GM12801 (cell line): ENCODE measurements around the gene PAIP1.

Source experiments
- TF ChIP-seq, protein P1 (sequence below): IDR thresholded peaks from one replicate; pipeline ENCODE4 v1.5.1; 2011; ENCODE audit warnings: control low read depth; ENCODE audit not compliant: insufficient read length; ENCODE audit errors: extremely low read depth

PAIP1 gene

DNA sequence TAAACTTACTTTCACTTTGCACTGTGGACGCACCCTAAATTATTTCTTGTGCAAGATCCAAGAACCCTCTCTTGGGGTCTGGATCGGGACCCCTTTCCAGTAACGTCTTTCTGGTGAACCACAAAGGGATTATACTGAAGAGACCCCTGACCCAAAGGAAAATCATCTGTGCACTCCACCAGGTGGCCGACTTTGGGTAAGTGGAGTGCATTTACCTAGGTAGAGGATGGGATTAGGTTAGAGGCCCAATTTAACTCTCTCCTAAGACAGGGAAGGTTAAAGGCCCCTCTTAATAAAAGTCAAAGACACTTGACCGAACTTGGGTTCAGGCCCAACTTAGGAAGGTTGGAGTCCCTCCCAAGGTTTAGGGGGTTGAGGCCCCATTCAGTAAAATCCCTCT lies 8.2 kb upstream of the PAIP1 start:
- TF ChIP-seq, protein P1, sequence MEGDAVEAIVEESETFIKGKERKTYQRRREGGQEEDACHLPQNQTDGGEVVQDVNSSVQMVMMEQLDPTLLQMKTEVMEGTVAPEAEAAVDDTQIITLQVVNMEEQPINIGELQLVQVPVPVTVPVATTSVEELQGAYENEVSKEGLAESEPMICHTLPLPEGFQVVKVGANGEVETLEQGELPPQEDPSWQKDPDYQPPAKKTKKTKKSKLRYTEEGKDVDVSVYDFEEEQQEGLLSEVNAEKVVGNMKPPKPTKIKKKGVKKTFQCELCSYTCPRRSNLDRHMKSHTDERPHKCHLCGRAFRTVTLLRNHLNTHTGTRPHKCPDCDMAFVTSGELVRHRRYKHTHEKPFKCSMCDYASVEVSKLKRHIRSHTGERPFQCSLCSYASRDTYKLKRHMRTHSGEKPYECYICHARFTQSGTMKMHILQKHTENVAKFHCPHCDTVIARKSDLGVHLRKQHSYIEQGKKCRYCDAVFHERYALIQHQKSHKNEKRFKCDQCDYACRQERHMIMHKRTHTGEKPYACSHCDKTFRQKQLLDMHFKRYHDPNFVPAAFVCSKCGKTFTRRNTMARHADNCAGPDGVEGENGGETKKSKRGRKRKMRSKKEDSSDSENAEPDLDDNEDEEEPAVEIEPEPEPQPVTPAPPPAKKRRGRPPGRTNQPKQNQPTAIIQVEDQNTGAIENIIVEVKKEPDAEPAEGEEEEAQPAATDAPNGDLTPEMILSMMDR = no peak

DNA sequence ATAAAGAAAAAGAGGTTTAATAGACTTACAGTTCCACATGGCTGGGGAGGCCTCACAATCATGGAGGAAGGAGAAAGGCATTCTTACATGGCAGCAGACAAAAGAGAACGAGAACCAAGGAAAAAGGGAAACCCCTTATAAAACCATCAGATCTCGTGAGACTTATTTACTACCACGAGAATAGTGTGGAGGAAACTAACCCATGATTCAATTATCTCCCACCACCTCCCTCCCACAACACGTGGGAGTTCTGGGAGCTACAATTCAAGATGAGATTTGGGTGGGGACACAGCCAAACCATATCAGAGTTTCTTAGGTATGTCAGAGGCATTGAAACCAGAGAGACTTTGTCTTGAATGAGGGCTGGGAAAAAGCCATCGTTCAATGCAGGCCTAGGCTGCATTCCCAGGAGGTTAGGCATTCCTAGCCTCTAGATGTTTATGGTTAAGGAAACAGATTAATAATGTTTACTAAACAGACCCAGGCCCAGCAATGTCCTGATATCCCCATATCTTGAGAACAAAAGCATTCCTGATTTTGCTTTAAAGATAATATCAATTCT lies 7.5 kb upstream of the PAIP1 start:
- TF ChIP-seq, protein P1 = no peak

DNA sequence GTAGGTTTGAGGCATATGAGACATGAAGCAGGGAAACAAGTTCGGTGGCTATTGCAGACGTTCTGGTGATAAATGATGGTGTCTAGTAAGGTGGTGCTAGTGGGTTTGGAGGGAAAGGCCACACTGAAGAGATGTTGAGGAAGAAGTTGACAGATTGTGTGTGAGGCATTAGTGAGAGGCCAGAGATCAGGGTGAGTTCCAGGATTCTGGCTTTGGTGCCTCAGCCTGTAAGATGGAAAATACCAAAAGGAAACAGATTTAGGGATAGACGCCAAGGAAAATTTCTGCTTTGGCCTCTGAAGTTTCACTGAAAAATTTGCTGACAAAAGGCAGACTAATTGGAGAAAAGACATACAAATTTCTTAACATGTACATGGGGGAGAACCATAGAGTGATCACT lies 6.4 kb upstream of the PAIP1 start:
- TF ChIP-seq, protein P1 = no peak

DNA sequence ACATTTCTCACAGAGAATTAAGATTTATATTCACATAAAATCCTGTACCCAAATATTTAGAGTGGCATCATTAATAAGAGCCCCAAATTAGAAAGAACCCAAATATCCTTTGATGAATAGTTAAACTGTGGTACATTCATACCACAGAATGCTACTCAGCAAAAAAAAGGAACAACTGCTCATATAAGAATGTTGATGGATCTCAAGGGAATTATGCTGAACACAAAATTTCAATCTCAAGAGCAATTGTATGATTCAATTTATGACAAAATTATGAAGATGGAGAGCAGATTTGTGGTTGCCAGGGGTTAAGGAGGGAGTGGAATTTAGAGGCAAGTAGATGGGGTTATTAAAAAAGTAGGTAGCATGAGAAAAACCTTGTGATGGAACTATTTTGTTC lies 4.5 kb upstream of the PAIP1 start:
- TF ChIP-seq, protein P1 = no peak

DNA sequence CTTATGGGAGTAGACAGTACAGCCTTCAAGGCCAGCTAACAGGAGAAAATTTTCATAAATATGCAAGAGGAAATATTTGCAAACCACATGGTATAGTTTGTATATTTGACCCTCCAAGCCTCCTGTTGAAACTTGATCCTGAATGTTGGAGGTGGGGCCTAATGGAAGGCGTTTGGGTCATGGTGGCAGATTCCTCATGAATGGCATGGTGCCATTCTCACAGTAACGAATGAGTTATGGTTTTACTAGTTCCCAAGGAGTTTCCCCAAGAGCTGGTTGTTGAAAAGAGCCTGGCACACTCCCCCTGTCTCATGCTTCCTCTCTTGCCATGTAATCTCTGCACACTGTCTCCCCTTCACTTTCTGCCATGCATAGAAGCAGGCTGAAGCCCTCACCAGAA lies 3.3 kb upstream of the PAIP1 start:
- TF ChIP-seq, protein P1 = no peak

DNA sequence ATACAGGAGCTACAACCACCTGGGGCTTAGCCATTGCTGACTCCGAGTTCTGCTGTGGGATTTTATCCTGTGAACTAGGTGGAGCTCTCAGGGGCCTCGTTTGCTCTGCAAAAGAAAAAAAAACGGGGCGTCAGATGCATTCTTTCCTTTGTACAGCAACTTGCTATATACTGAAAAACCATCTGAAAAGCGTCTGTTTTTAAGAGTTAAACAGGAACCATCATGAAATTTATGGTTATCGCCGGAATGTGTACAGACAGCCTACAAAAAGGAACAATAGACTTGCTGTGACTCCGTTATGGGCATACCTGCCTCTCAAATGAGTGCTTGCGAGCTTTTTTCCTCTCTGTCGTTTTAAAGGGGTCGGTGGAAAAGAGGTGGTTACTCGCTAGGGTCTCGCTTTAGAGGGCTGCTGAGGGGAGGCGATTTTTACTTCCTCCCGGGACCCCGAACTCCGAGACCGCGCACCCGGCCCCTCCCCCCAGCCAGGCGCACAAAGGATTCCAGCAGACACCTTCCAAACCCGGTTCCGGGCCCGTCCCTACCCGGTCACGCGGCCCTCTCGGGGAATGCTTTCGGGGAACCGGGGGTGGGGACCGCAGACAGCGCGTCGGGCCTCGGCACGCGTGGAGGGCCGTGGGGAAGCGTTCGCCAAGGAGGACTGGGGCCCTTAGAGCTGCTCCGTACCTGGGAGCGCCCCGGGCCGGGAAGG lies 826 bp downstream of the PAIP1 start:
- TF ChIP-seq, protein P1 = no peak

DNA sequence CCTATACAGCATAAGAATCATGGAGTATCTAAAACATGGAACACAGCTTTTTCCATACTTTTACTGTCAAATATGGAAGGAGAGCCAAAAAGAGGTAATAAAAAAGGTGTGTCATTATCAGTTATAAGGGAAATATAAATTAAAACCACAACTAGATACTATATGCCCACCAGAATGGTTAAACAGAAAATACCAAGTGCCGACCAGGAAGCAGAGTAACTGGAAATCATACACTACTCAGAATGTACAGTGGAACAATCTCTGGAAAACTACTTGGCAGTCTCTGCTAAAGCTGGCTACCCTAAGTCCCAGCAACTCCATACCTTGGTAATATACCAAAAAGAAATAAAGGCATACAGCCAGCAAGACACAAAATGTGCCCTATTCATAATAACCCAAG lies 2.4 kb downstream of the PAIP1 start:
- TF ChIP-seq, protein P1 = no peak
